Measurements from ENCODE around the gene PFKFB2.

Gene PFKFB2

DNA sequence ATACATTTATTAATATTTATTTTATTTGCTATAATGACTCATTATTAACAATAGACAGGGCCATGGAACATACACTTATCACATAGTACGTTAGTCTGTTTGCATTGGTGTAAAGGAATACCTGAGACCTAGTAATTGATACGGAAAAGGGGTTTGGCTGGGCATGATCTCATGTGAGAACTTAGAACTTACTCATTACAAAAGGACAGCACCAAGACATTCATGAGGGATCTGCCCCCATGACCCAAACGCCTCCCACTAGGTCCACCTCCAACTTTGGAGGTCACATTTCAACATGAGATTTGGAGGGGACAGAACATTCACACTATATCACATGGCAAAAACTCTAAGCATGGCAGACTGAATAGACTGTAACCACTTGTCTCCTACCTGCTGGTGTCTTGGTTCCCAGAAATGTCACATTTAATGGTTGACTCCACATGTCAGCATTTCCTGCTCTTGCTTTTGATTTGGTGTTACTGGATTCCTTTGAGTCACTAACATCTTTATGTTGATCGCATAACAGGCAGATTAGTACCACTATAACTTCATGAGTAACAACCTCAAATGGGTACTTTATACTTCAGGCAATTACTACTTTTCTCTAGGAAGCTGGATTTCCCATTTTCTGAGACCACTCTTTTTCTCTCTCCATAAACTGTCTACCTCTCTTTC lies 17.1 kb upstream of the PFKFB2 start:
- H3K36me3 ChIP-seq (ENCODE audit: control insufficient read depth in 1 of 2, insufficient read depth in 2 of 2, low read depth in 1 of 2, low read length in 2 of 2) = no peaks in the 10 kb centered on the region

DNA sequence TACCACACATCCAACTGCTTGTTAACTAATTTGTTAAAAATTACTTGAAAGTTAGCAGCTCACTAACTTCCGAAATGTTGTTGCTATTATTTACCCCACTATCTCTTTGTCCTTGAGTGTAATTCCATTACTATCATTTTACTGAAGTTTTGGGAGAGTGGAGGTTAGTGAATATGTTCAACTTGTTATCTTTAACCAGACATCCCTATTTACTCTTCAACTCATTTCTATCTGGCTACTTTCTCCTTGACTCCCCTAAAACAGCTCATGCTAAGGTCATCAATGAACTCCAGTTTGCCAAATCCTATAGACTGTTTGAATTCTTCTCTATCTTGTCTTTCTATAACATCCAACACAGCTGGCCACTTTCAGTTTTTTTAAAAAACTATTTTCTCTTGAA lies 16.2 kb upstream of the PFKFB2 start:
- Histone ChIP-seq H3K9ac (ENCODE audit: low read length) (no peak overlapping the region), H3K4me3 (ENCODE audit: insufficient read depth in 1 of 2, low read depth in 1 of 2, low read length in 2 of 2) (no peak overlapping the region), H3K18ac (ENCODE audit: low read depth in 1 of 2, low read length in 2 of 2) (no peak overlapping the region), H3K9me3 (ENCODE audit: control insufficient read depth, low read length) (no peaks in the 10 kb centered on the region), H2BK120ac (ENCODE audit: low read depth, low read length) (no peak overlapping the region), H4K8ac (ENCODE audit: low read length) (no peak overlapping the region), H4K91ac (ENCODE audit: low read length) (no peak overlapping the region), H3K27me3 (ENCODE audit: control insufficient read depth in 1 of 2, insufficient read depth in 1 of 2, low read length in 2 of 2) (peaks cover 0 to 4% of the 10 kb centered on the region in 2 experiments), H3K4me2 (ENCODE audit: low read length, poor library complexity, severe bottlenecking) (no peak overlapping the region), H3K4me1 (ENCODE audit: control insufficient read depth, insufficient read depth, low read depth, low read length) (peaks cover 9% of the 10 kb centered on the region), H3K23ac (ENCODE audit: low read length in 2 of 2) (no peak overlapping the region), H2BK12ac (ENCODE audit: low read length in 2 of 2) (no peak overlapping the region), H2BK5ac (ENCODE audit: low read depth, low read length, poor library complexity, severe bottlenecking) (no peak overlapping the region), H2BK15ac (ENCODE audit: low read depth, poor library complexity, severe bottlenecking) (no peak overlapping the region), H3K79me1 (replicated peaks; ENCODE audit: low read length, poor library complexity, severe bottlenecking) (no peaks in the 10 kb centered on the region), H3K4ac (ENCODE audit: low read depth in 1 of 2, low read length in 2 of 2) (no peak overlapping the region), H3K14ac (ENCODE audit: low read length in 2 of 2) (no peak overlapping the region), H3K27ac (ENCODE audit: low read length, poor library complexity, severe bottlenecking) (no peak overlapping the region), H2AFZ (ENCODE audit: low read depth, low read length) (no peak overlapping the region), H2AK5ac (ENCODE audit: low read length, severe bottlenecking) (no peak overlapping the region), H3K36me3 (ENCODE audit: control insufficient read depth in 1 of 2, insufficient read depth in 2 of 2, low read depth in 1 of 2, low read length in 2 of 2) (no peaks in the 10 kb centered on the region)
- WGBS = no CpG with 5 or more reads among the region's 1 CpG
- DNase-seq = no peak

More for the DNA sequence above, 17.1 kb upstream of the PFKFB2 start:
- no peak overlapping the region for H3K4ac ChIP-seq (ENCODE audit: low read depth in 1 of 2, low read length in 2 of 2)
- H3K14ac ChIP-seq (ENCODE audit: low read length in 2 of 2) = no peak overlapping the region
- no peak overlapping the region for H3K4me2 ChIP-seq (ENCODE audit: low read length, poor library complexity, severe bottlenecking)
- no peak overlapping the region for H3K27ac ChIP-seq (ENCODE audit: low read length, poor library complexity, severe bottlenecking)
- DNase-seq = no peak
- no peak overlapping the region for H2BK15ac ChIP-seq (ENCODE audit: low read depth, poor library complexity, severe bottlenecking)
- H2BK120ac ChIP-seq (ENCODE audit: low read depth, low read length) = no peak overlapping the region
- no peaks in the 10 kb centered on the region for H3K9me3 ChIP-seq (ENCODE audit: control insufficient read depth, low read length)
- no peak overlapping the region for H3K9ac ChIP-seq (ENCODE audit: low read length)
- H3K23ac ChIP-seq (ENCODE audit: low read length in 2 of 2) = no peak overlapping the region
- no peak overlapping the region for H3K4me3 ChIP-seq (ENCODE audit: insufficient read depth in 1 of 2, low read depth in 1 of 2, low read length in 2 of 2)
- H2AFZ ChIP-seq (ENCODE audit: low read depth, low read length) = no peak overlapping the region
- H2BK5ac ChIP-seq (ENCODE audit: low read depth, low read length, poor library complexity, severe bottlenecking) = no peak overlapping the region
- H3K18ac ChIP-seq (ENCODE audit: low read depth in 1 of 2, low read length in 2 of 2) = no peak overlapping the region
- no peak overlapping the region for H4K8ac ChIP-seq (ENCODE audit: low read length)
- H3K79me1 ChIP-seq (replicated peaks; ENCODE audit: low read length, poor library complexity, severe bottlenecking) = no peaks in the 10 kb centered on the region
- 73% methylated on average over 4 of the region's 4 CpGs for WGBS
- H2AK5ac ChIP-seq (ENCODE audit: low read length, severe bottlenecking) = no peak overlapping the region
- H3K27me3 ChIP-seq (ENCODE audit: control insufficient read depth in 1 of 2, insufficient read depth in 1 of 2, low read length in 2 of 2) = peaks cover 0 to 8% of the 10 kb centered on the region in 2 experiments
- H4K91ac ChIP-seq (ENCODE audit: low read length) = no peak overlapping the region
- H2BK12ac ChIP-seq (ENCODE audit: low read length in 2 of 2) = no peak overlapping the region
- H3K4me1 ChIP-seq (ENCODE audit: control insufficient read depth, insufficient read depth, low read depth, low read length) = peaks cover 11% of the 10 kb centered on the region

DNA sequence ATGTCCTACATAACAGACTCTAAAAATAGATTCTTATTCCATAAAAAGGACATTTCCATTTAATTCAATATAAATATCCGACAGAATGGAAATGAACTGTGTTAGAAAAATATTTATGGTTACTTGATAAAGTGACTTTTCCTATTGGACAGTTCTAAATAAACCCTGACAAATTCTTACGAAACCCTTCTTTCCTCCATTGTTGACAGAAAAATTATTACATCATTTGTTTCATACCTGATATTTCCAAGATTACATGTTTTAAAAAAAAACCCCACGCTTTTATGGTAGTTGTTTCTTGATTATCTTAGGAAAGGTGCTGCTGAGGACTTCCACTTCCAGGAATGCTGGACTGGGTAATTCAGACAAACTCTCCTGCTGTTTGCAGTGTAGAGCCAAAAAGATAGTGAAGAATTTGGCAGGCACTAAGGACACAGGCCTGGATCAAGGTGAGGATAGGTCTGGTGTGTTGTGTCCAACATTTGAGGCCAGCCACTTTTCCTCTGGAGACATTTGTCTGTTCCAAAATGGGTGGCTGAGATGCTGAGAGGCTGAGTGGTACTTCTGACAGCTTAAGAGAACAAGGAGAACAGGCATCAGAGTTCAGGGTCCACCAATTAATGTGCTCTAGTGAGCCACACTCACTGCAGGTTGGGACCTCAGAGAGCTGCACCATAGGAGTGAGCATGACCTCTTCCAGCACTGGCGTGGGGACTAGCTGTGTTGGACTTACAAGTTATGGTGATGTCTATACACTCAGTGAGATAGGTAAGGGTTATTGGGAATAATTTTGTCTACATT lies 13.5 kb upstream of the PFKFB2 start:
- H2BK5ac ChIP-seq (ENCODE audit: low read depth, low read length, poor library complexity, severe bottlenecking) = no peak overlapping the region
- H3K4me2 ChIP-seq (ENCODE audit: low read length, poor library complexity, severe bottlenecking) = no peak overlapping the region
- peak overlapping the region; percentile 7 for H2AK5ac ChIP-seq (ENCODE audit: low read length, severe bottlenecking)
- 90% methylated on average over 2 of the region's 4 CpGs for WGBS
- H2BK120ac ChIP-seq (ENCODE audit: low read depth, low read length) = no peak overlapping the region
- no peak for DNase-seq
- no peaks in the 10 kb centered on the region for H3K27me3 ChIP-seq (ENCODE audit: control insufficient read depth in 1 of 2, insufficient read depth in 1 of 2, low read length in 2 of 2)
- no peaks in the 10 kb centered on the region for H3K9me3 ChIP-seq (ENCODE audit: control insufficient read depth, low read length)
- peaks cover 0 to 9% of the 10 kb centered on the region in 2 experiments for H3K36me3 ChIP-seq (ENCODE audit: control insufficient read depth in 1 of 2, insufficient read depth in 2 of 2, low read depth in 1 of 2, low read length in 2 of 2)
- no peak overlapping the region for H4K91ac ChIP-seq (ENCODE audit: low read length)
- H3K14ac ChIP-seq (ENCODE audit: low read length in 2 of 2) = no peak overlapping the region
- H3K4me3 ChIP-seq (ENCODE audit: insufficient read depth in 1 of 2, low read depth in 1 of 2, low read length in 2 of 2) = no peak overlapping the region
- peak overlapping the region; percentile 40 for H3K27ac ChIP-seq (ENCODE audit: low read length, poor library complexity, severe bottlenecking)
- no peak overlapping the region for H2BK15ac ChIP-seq (ENCODE audit: low read depth, poor library complexity, severe bottlenecking)
- H3K4ac ChIP-seq (ENCODE audit: low read depth in 1 of 2, low read length in 2 of 2) = no peak overlapping the region
- no peak overlapping the region for H3K9ac ChIP-seq (ENCODE audit: low read length)
- no peak overlapping the region for H3K18ac ChIP-seq (ENCODE audit: low read depth in 1 of 2, low read length in 2 of 2)
- no peaks in the 10 kb centered on the region for H3K79me1 ChIP-seq (replicated peaks; ENCODE audit: low read length, poor library complexity, severe bottlenecking)
- H4K8ac ChIP-seq (ENCODE audit: low read length) = peak overlapping the region; percentile 7
- H3K4me1 ChIP-seq (ENCODE audit: control insufficient read depth, insufficient read depth, low read depth, low read length) = peaks cover 6% of the 10 kb centered on the region
- no peak overlapping the region for H3K23ac ChIP-seq (ENCODE audit: low read length in 2 of 2)
- H2AFZ ChIP-seq (ENCODE audit: low read depth, low read length) = no peak overlapping the region
- H2BK12ac ChIP-seq (ENCODE audit: low read length in 2 of 2) = no peak overlapping the region

DNA sequence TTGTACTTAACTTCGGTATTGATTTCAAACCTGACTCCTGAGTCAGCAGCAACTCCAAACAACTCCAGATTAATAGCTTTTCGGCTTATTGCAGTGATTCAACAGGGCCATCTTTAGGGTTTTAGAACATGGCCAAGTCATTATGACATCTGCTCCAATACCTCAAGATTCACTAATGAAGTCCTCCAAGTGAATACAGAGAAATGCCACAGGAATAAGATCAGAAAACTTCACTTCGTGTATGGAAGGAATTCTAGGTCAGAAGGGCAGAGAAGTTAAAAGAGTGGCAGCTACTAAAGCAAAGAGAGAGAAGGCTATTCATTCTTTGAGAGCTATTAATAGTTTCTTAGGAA lies 12.9 kb upstream of the PFKFB2 start:
- H3K4ac ChIP-seq (ENCODE audit: low read depth in 1 of 2, low read length in 2 of 2) = no peak overlapping the region
- peaks cover 0 to 15% of the 10 kb centered on the region in 2 experiments for H3K36me3 ChIP-seq (ENCODE audit: control insufficient read depth in 1 of 2, insufficient read depth in 2 of 2, low read depth in 1 of 2, low read length in 2 of 2)
- no peak overlapping the region for H3K23ac ChIP-seq (ENCODE audit: low read length in 2 of 2)
- H3K79me1 ChIP-seq (replicated peaks; ENCODE audit: low read length, poor library complexity, severe bottlenecking) = no peaks in the 10 kb centered on the region
- H3K27me3 ChIP-seq (ENCODE audit: control insufficient read depth in 1 of 2, insufficient read depth in 1 of 2, low read length in 2 of 2) = no peaks in the 10 kb centered on the region
- H3K4me2 ChIP-seq (ENCODE audit: low read length, poor library complexity, severe bottlenecking) = no peak overlapping the region
- DNase-seq = peak; percentile 51
- H2AFZ ChIP-seq (ENCODE audit: low read depth, low read length) = no peak overlapping the region
- no peak overlapping the region for H2BK12ac ChIP-seq (ENCODE audit: low read length in 2 of 2)
- no peaks in the 10 kb centered on the region for H3K9me3 ChIP-seq (ENCODE audit: control insufficient read depth, low read length)
- no peak overlapping the region for H3K9ac ChIP-seq (ENCODE audit: low read length)
- no peak overlapping the region for H2BK5ac ChIP-seq (ENCODE audit: low read depth, low read length, poor library complexity, severe bottlenecking)
- H3K27ac ChIP-seq (ENCODE audit: low read length, poor library complexity, severe bottlenecking) = peak overlapping the region; percentile 40
- H3K4me1 ChIP-seq (ENCODE audit: control insufficient read depth, insufficient read depth, low read depth, low read length) = peaks cover 6% of the 10 kb centered on the region
- H4K91ac ChIP-seq (ENCODE audit: low read length) = no peak overlapping the region
- H3K4me3 ChIP-seq (ENCODE audit: insufficient read depth in 1 of 2, low read depth in 1 of 2, low read length in 2 of 2) = no peak overlapping the region
- no peak overlapping the region for H2BK15ac ChIP-seq (ENCODE audit: low read depth, poor library complexity, severe bottlenecking)
- H4K8ac ChIP-seq (ENCODE audit: low read length) = no peak overlapping the region
- H3K14ac ChIP-seq (ENCODE audit: low read length in 2 of 2) = no peak overlapping the region
- H2BK120ac ChIP-seq (ENCODE audit: low read depth, low read length) = no peak overlapping the region
- H2AK5ac ChIP-seq (ENCODE audit: low read length, severe bottlenecking) = no peak overlapping the region
- WGBS = 39% methylated on average over 3 of the region's 3 CpGs
- H3K18ac ChIP-seq (ENCODE audit: low read depth in 1 of 2, low read length in 2 of 2) = no peak overlapping the region
